Fibroblast of lung (primary cell): Measurements from ENCODE around the gene TBL1X. TPM values are rescaled to one million over a fixed set of nuclear protein-coding genes. Genes with fewer than 3 reads are reported as not detected.
A peak's percentile ranks its signal among the peaks of the same experiment; 100 is the strongest.

Experiments used
- DNase-seq, 2 donors: peaks; one replicate each; pipeline versions ENCODE4 v3.0.0 to v3.0.0-alpha.2; 2010; ENCODE audit warnings: low read depth in 2 of 2
- H2AFZ ChIP-seq: 2 replicates; pipeline ENCODE4 v1.5.1; 2012; ENCODE audit warnings: low read length, control low read depth, inconsistent platforms
- H3K27ac ChIP-seq: 2 replicates; pipeline ENCODE4 v1.5.1; 2011; ENCODE audit warnings: low read length, control low read depth; ENCODE audit not compliant: insufficient read depth
- H3K27me3 ChIP-seq: 2 replicates; pipeline ENCODE4 v1.5.1; 2011; ENCODE audit warnings: mild to moderate bottlenecking, low read length; ENCODE audit not compliant: control insufficient read depth, insufficient read depth
- H3K36me3 ChIP-seq: 2 replicates; pipeline ENCODE4 v1.5.1; 2011; ENCODE audit warnings: low read length; ENCODE audit not compliant: control insufficient read depth, insufficient read depth
- H3K4me1 ChIP-seq: 2 replicates; pipeline ENCODE4 v1.5.1; 2011; ENCODE audit warnings: low read length; ENCODE audit not compliant: control insufficient read depth, insufficient read depth; ENCODE audit errors: extremely low read depth
- H3K4me2 ChIP-seq: 2 replicates; pipeline ENCODE4 v1.5.1; 2011; ENCODE audit warnings: low read length, control low read depth; ENCODE audit not compliant: insufficient read depth; ENCODE audit errors: extremely low read depth
- H3K4me3 ChIP-seq, 4 experiments: fragments of 200-600 bp in 1 of 4; sonication (generic) in 1 of 4; replicated peaks in 1 of 4; 2 replicates each; pipeline ENCODE4 v1.5.1; 2011 to 2016; ENCODE audit warnings: low read length in 4 of 4, low read depth in 3 of 4, mild to moderate bottlenecking in 3 of 4, control low read depth in 2 of 4, inconsistent platforms in 1 of 4, mixed read lengths in 1 of 4; ENCODE audit not compliant: insufficient read depth in 1 of 4; ENCODE audit errors: control extremely low read depth in 1 of 4
- H3K79me2 ChIP-seq: 2 replicates; pipeline ENCODE4 v1.5.1; 2012; ENCODE audit warnings: mild to moderate bottlenecking, low read length, inconsistent platforms; ENCODE audit not compliant: control insufficient read depth, insufficient read depth
- H3K9ac ChIP-seq: 2 replicates; pipeline ENCODE4 v1.5.1; 2011; ENCODE audit warnings: mild to moderate bottlenecking, low read length, control low read depth; ENCODE audit not compliant: insufficient read depth
- H3K9me3 ChIP-seq: 2 replicates; pipeline ENCODE4 v1.5.1; 2012; ENCODE audit warnings: low read depth, low read length; ENCODE audit not compliant: control insufficient read depth, insufficient read depth
- H4K20me1 ChIP-seq: 2 replicates; pipeline ENCODE4 v1.5.1; 2011; ENCODE audit warnings: low read length; ENCODE audit not compliant: control insufficient read depth, insufficient read depth; ENCODE audit errors: extremely low read depth
- CTCF ChIP-seq, 2 donors: IDR thresholded peaks in 1 of 2; conservative IDR thresholded peaks in 1 of 2; 1 replicate in 1 of 2; 2 replicates in 1 of 2; pipeline ENCODE4 v1.5.1; 2011 to 2012; ENCODE audit warnings: low read length in 2 of 2, control low read depth in 1 of 2, inconsistent platforms in 1 of 2, low read depth in 1 of 2, mild to moderate bottlenecking in 1 of 2
- EZH2 ChIP-seq: IDR thresholded peaks from 2 replicates; pipeline ENCODE4 v1.5.1; 2012; ENCODE audit warnings: low read length, control low read depth, mild to moderate bottlenecking; ENCODE audit errors: missing control alignments
- polyA plus RNA-seq, 2 donors: library from polyadenylated mRNA; depleted of rRNA in 1 of 2; stranded (reverse) in 1 of 2; unstranded in 1 of 2; fragments of >200 nt; gene quantifications; 2 replicates each; pipeline ENCODE4 v1.2.1, GENCODE V29; 2011 to 2012; ENCODE audit warnings: missing spikeins in 1 of 2
- total RNA-seq: library from RNA; depleted of rRNA; stranded (reverse); fragments of >200 nt; gene quantifications from 2 replicates; pipeline ENCODE4 v1.2.1, GENCODE V29; 2014

TBL1X gene
- total and polyA plus RNA-seq, 2 donors (not counting 1 experiment from before 2014, with no cell fraction given) = 25.8 to 29.4 TPM

DNA sequence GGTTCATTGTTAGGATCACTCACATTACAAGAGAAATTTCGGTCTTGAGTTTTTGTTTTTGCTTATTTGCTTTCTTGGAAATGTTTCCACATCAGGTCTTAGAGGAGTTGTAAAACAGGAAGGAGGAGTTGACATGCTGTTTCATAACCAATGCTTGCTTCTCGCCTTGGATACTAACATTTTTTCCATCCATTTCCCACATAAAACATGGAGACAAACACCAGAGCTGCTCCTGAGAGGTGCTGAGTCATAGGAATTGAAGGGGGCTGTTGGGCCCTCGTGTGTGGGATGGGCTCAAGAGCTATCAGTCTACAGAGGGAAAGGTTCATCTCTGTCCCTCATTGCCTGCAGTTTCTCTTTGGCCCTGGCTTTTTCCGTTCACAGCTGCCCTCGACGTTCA lies 29.9 kb downstream of the TBL1X start:
- Histone ChIP-seq H2AFZ (no peak overlapping the region), H3K27ac (no peak overlapping the region), H3K27me3 (no peaks in the 10 kb centered on the region), H3K36me3 (no peaks in the 10 kb centered on the region), H3K9me3 (no peaks in the 10 kb centered on the region), H3K4me1 (peaks cover 2% of the 10 kb centered on the region), H3K4me2 (no peak overlapping the region), H3K79me2 (peaks cover 9% of the 10 kb centered on the region), H4K20me1 (no peaks in the 10 kb centered on the region), H3K4me3 (no peak overlapping the region), H3K9ac (no peak overlapping the region)
- TF ChIP-seq CTCF (conservative IDR thresholded peaks at IDR 0.05 in 1 of 2, IDR thresholded peaks at IDR 0.05 in 1 of 2; ENCODE audit: low read depth in 1 of 2, low read length in 2 of 2) (no peak), EZH2 (no peak)
- peak; percentile 4 to 13 for DNase-seq

DNA sequence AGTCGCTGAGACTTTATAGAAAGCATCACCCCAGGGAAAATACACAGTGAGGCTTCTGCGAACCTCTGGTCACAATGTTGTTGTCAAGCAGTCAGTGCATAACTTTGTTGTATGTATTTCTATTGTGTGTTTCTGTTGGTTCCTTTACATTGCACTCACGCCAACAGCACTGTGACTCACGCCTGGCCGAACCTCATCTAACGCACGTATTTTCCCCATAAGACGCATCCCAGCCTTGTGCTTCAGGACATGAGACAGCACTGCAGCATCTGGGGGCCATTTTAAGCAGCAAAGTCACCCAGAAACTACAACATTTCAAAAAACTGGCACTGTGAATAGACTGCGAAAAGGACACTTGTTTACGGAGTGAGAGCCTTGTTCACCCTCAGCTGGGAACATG lies 30.6 kb downstream of the TBL1X start:
- peaks cover 2% of the 10 kb centered on the region for H3K4me1 ChIP-seq
- peaks cover 9% of the 10 kb centered on the region for H3K79me2 ChIP-seq
- H3K4me3 ChIP-seq = no peak overlapping the region
- H3K9ac ChIP-seq = no peak overlapping the region
- H2AFZ ChIP-seq = no peak overlapping the region
- H4K20me1 ChIP-seq = no peaks in the 10 kb centered on the region
- TF ChIP-seq CTCF (conservative IDR thresholded peaks at IDR 0.05 in 1 of 2, IDR thresholded peaks at IDR 0.05 in 1 of 2; ENCODE audit: low read depth in 1 of 2, low read length in 2 of 2) (no peak), EZH2 (no peak)
- H3K27ac ChIP-seq = no peak overlapping the region
- no peaks in the 10 kb centered on the region for H3K27me3 ChIP-seq
- no peak for DNase-seq
- no peaks in the 10 kb centered on the region for H3K36me3 ChIP-seq
- no peak overlapping the region for H3K4me2 ChIP-seq
- no peaks in the 10 kb centered on the region for H3K9me3 ChIP-seq

GRCh38 chrX:9498236-9498635 lies 33.4 kb downstream of the TBL1X start:
- no peaks in the 10 kb centered on the region for H4K20me1 ChIP-seq
- H3K4me2 ChIP-seq = no peak overlapping the region
- no peaks in the 10 kb centered on the region for H3K36me3 ChIP-seq
- no peak overlapping the region for H3K4me3 ChIP-seq
- H3K9ac ChIP-seq = no peak overlapping the region
- no peaks in the 10 kb centered on the region for H3K27me3 ChIP-seq
- no peak overlapping the region for H2AFZ ChIP-seq
- no peaks in the 10 kb centered on the region for H3K4me1 ChIP-seq
- H3K79me2 ChIP-seq = peaks cover 5% of the 10 kb centered on the region
- no peaks in the 10 kb centered on the region for H3K9me3 ChIP-seq
- H3K27ac ChIP-seq = no peak overlapping the region
- peak in 1 of 2 donors; percentile 49 for DNase-seq
- no peak for TF ChIP-seq CTCF (conservative IDR thresholded peaks at IDR 0.05 in 1 of 2, IDR thresholded peaks at IDR 0.05 in 1 of 2; ENCODE audit: low read depth in 1 of 2, low read length in 2 of 2)
- no peak for TF ChIP-seq EZH2
